Activated CD4-positive, alpha-beta memory T cell treated with anti-CD3 and anti-CD28 coated beads for 36 hours (primary cell): ENCODE data around the gene MICAL3. TPM values are rescaled to one million over a fixed set of nuclear protein-coding genes. Genes with fewer than 3 reads are reported as not detected.

Experiments
- CTCF ChIA-PET: fragments of 350-600 bp; sonication (Branson Sonifier 250); formaldehyde crosslinking; loops from one replicate; lab custom pipeline; 2021; ENCODE audit warnings: antibody characterized with exemption, inconsistent platforms; lab: Charles Lee
- POLR2A ChIA-PET: fragments of 350-600 bp; sonication (Branson Sonifier 250); formaldehyde crosslinking; loops from one replicate; lab custom pipeline; 2021; ENCODE audit warnings: antibody characterized with exemption; lab: Charles Lee
- DNase-seq: peaks from one replicate; pipeline ENCODE4 v3.0.0-alpha.2; 2020
- H3K27ac Mint-ChIP-seq: one replicate; pipeline ENCODE4 v1.8.0; 2021; ENCODE audit warnings: mixed read lengths
- H3K27me3 Mint-ChIP-seq: one replicate; pipeline ENCODE4 v1.8.0; 2021; ENCODE audit warnings: mixed read lengths
- H3K36me3 Mint-ChIP-seq: one replicate; pipeline ENCODE4 v1.8.0; 2021; ENCODE audit warnings: mixed read lengths
- H3K4me1 Mint-ChIP-seq: one replicate; pipeline ENCODE4 v1.8.0; 2021; ENCODE audit warnings: low read depth, mixed read lengths
- H3K4me3 Mint-ChIP-seq: one replicate; pipeline ENCODE4 v1.8.0; 2021; ENCODE audit warnings: mild to moderate bottlenecking, mixed read lengths
- H3K9me3 Mint-ChIP-seq: one replicate; pipeline ENCODE4 v1.8.0; 2021; ENCODE audit warnings: mixed read lengths
- intact Hi-C: fragments of 100-400 bp; cut with micrococcal nuclease; formaldehyde crosslinking; loops from one replicate; pipeline ENCODE4 v1.15.1; 2023
- total RNA-seq, 2 experiments: library from RNA; stranded (reverse); gene quantifications; one replicate each; pipeline ENCODE4 v1.2.3, GENCODE V29; 2021

MICAL3 gene
- total RNA-seq, 2 experiments from 2014 or later: 29.7 to 37.2 TPM

DNA sequence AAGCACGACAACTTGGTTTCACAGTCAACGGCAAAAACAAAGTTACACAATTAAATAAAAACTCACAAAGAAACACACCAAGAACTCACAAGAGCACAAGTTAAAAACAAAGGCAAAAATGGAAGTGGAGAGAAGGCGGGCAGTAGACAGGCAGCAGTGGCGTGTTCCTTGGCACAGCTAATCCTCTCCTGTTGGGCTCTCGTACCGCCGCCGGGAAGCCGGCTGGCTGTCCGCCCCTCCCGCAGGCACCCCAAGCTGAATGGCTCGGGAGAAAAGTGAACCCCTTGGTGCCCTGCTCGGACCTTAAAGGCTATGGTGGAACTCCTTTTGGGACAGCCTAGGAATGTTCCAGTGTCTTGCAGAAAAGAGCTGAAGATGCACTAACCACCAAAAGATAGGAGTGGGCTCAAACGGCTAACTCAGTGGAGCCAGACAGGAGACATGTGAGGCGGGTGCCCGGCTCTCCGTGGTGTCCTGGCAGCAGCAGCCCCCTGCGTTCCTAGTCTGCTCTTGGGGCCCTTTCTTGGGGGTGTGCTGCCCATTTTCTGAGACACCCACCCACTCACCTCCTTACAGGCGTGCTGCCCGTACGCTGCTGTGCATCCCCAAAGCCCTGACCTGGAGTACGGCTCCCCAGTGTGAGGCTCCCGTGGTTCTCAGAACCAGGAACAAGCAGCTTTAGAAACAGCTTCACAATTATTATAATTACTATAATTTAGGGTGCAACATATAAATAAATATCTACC, 164.0 kb downstream of the MICAL3 start:
- peaks cover 8% of the 10 kb centered on the region for H3K36me3 Mint-ChIP-seq
- H3K4me3 Mint-ChIP-seq: no peak overlapping the region
- CTCF ChIA-PET: interaction anchor here (0.6 kb wide), 1 partner anchor 203 kb away, joined by 5 read pairs; no protein-coding TSS in a partner anchor
- H3K9me3 Mint-ChIP-seq: no peaks in the 10 kb centered on the region
- POLR2A ChIA-PET: no interaction called here
- no peaks in the 10 kb centered on the region for H3K4me1 Mint-ChIP-seq
- intact Hi-C loops: no loop called here
- H3K27ac Mint-ChIP-seq: no peak overlapping the region
- DNase-seq: no peak
- no peaks in the 10 kb centered on the region for H3K27me3 Mint-ChIP-seq

DNA sequence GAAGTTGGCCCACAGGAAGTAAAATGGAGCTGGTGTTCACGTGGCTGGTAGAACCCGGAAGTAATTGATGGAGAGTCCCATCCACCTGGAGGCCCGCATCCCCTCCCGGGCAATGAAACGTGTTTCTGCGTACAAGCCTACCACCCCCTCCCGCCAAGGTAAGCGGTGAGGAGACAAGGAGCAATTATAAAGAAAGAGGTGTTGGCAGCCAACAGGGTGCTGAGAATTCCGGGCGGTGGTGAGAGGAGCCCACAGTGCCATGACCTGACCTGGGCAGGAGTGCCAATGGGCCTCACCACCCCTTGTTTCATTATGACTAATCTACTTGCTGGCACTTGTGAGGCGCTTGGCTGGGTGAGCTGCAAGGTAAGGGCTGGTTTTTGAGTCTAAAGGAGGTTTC, 166.3 kb downstream of the MICAL3 start:
- intact Hi-C loops: no loop called here
- Mint-ChIP-seq H3K27me3 (no peaks in the 10 kb centered on the region), H3K4me1 (no peaks in the 10 kb centered on the region), H3K27ac (no peak overlapping the region), H3K9me3 (no peaks in the 10 kb centered on the region), H3K36me3 (peaks cover 5% of the 10 kb centered on the region), H3K4me3 (no peak overlapping the region)
- ChIA-PET POLR2A (no interaction called here), CTCF (no interaction called here)
- DNase-seq: no peak

DNA sequence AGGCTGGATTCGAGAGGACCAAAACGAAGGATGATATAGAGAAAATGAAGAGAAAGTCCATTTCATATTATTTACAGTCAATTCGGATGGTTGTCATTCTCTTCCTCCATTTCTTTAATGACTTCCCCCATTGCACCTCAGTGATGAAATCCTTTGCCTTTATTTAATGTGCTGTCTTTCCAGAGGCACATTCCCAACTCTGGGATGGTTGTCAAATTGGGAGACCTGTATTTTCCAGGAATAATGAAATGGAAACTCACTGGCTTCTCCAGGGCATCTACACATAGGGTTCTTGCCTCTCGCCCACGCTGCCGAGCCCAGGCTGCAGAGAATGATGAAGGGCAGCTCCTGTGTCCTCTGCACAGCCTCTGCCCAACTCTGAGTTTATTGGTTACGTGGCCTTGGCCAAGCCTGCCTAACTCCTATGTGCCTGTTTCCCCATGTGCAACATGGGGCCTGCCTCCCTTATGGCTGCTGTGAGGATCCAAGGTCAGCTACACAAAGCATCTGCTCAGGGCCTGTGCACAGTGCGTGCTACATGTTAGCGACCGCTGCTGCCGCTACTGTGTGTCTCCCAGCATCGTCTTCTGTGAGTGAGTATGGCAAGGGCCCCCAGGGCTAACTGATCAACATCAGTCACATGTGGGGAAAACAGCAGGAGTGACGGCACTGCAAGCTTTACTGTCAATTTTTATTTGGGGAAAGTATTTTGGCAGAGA, 168.6 kb downstream of the MICAL3 start:
- H3K9me3 Mint-ChIP-seq: no peaks in the 10 kb centered on the region
- ChIA-PET CTCF (interaction anchor here (2.2 kb wide), 1 partner anchor 220 kb away, joined by 6 read pairs; no protein-coding TSS in a partner anchor), POLR2A (no interaction called here)
- no peak overlapping the region for H3K27ac Mint-ChIP-seq
- H3K36me3 Mint-ChIP-seq: peaks cover 7% of the 10 kb centered on the region
- intact Hi-C loops: no loop called here
- H3K27me3 Mint-ChIP-seq: no peaks in the 10 kb centered on the region
- H3K4me3 Mint-ChIP-seq: no peak overlapping the region
- no peak for DNase-seq
- H3K4me1 Mint-ChIP-seq: no peaks in the 10 kb centered on the region

DNA sequence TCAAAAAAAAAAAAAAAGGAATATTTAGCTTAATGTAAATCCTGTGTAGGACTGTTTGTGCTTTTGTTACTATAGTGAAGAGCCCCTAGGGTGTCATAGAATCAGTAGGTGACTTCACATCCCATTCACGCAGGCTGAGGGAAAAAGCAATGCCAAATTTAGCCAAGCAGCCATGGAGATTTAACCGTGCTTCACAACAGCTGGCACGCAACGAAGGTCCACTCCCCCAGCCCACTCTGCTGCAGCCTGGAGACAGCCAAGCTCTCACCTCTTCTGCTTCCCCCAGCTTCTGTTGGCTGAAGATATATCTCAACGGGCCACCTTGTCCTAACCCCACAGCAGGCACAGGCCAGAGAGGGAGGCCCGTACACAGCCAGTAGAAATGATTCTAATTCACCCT, 171.3 kb downstream of the MICAL3 start:
- POLR2A ChIA-PET: no interaction called here
- Mint-ChIP-seq H3K9me3 (no peaks in the 10 kb centered on the region), H3K27ac (no peak overlapping the region), H3K27me3 (no peaks in the 10 kb centered on the region), H3K4me3 (no peak overlapping the region), H3K36me3 (peaks cover 2% of the 10 kb centered on the region), H3K4me1 (no peaks in the 10 kb centered on the region)
- CTCF ChIA-PET: no interaction called here
- no peak for DNase-seq
- intact Hi-C loops: no loop called here

DNA sequence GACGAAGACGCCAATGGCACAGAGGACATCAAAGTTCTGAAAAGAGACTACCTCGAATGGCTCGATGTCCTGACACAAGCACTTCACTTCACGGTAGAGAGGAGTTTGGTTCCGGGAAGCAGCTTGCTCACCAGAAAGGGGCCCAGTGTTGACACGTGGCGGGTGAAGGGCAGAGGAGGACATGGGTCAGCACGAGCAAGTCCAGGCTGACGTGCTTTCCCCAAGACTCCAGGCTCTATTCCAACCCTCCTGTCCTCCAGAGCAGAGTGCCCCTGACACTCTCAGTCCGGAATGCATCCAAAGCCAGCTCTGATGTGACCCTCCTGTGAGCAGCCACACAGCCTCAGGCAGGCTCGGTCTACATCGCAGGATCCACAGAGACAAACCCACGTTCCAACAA, 172.6 kb downstream of the MICAL3 start:
- CTCF ChIA-PET: no interaction called here
- Mint-ChIP-seq H3K4me3 (no peak overlapping the region), H3K4me1 (no peaks in the 10 kb centered on the region), H3K27ac (no peak overlapping the region), H3K36me3 (peaks cover 2% of the 10 kb centered on the region), H3K27me3 (no peaks in the 10 kb centered on the region), H3K9me3 (no peaks in the 10 kb centered on the region)
- no peak for DNase-seq
- POLR2A ChIA-PET: no interaction called here
- intact Hi-C loops: no loop called here

DNA sequence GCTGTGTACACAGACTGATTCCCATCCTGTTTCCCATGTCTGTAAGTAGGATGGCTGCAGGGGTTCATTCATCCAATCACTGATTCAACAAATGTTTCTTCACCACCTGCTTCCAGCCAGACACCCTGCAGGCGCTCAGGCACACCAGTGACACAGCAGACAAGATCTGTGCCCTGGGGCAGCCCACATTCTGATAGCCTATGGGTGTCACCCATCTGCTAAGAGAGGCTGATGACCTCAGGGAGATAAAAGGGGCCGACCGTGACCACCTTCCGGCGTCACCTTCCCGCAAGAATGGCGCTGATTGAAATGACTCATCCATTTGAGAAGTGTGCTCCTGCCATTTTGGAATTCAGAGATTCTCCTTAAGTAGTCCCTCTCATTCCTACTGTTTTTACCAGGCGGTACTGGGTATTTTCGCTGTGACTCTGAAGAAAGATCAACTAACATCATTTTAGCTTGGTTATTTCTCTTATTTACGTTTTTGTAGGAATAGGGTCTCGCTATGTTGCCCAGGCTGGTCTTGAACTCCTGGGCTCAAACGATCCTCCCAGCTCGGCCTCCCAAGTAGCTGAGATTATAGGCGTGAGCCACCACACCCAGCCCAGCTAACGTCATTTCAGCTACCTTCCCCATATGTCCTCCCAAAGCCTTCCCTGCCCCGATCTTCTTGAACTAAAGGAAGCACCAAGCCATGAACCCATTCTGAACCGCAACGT, 176.8 kb downstream of the MICAL3 start:
- intact Hi-C loops: no loop called here
- H3K9me3 Mint-ChIP-seq: no peaks in the 10 kb centered on the region
- CTCF ChIA-PET: no interaction called here

DNA sequence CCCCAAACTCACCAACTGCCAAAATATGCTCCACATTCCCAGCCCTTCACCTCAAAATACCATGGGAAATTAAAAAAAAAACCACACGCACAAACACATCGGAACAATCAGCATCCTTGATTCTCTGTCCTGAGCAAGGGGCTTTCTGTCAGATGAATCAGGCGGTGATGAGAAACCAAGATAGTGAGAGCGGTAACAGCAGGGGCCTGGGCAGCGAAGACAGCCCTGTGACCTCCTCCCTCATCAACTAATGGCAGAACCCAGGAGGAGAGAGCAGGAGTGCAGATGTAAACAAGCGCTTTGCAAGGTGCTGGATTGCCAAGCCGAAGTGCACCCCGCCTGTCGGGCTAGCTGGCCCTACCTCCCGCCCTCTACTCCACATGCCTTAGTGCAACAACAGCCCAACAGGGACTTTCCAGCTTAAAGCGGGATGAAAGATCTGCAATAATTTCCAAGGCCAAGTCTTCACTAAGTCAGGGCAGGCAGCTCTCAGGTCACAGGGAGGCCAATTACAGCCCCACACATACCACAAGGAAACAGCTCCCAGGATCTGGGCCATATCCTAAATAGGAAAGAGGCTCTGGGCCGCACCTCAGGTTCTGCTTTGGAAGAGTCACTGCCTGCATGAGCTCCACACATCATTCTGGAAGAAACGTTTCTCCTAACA, 177.9 kb downstream of the MICAL3 start:
- ChIA-PET POLR2A (no interaction called here), CTCF (interaction anchor here (0.9 to 1.2 kb wide), 2 partner anchors 17 to 230 kb away, joined by 3 to 4 read pairs; no protein-coding TSS in a partner anchor)
- H3K9me3 Mint-ChIP-seq: no peaks in the 10 kb centered on the region
- DNase-seq: no peak
- no peaks in the 10 kb centered on the region for H3K27me3 Mint-ChIP-seq
- H3K4me1 Mint-ChIP-seq: peaks cover 10% of the 10 kb centered on the region
- H3K4me3 Mint-ChIP-seq: no peak overlapping the region
- H3K36me3 Mint-ChIP-seq: peaks cover 3% of the 10 kb centered on the region
- no peak overlapping the region for H3K27ac Mint-ChIP-seq
- intact Hi-C loops: no loop called here

More for the DNA sequence above, 176.8 kb downstream of the MICAL3 start:
- POLR2A ChIA-PET: no interaction called here
- no peaks in the 10 kb centered on the region for H3K27me3 Mint-ChIP-seq
- H3K4me3 Mint-ChIP-seq: no peak overlapping the region
- DNase-seq: no peak
- H3K27ac Mint-ChIP-seq: no peak overlapping the region
- H3K4me1 Mint-ChIP-seq: peaks cover 5% of the 10 kb centered on the region
- peaks cover 5% of the 10 kb centered on the region for H3K36me3 Mint-ChIP-seq

DNA sequence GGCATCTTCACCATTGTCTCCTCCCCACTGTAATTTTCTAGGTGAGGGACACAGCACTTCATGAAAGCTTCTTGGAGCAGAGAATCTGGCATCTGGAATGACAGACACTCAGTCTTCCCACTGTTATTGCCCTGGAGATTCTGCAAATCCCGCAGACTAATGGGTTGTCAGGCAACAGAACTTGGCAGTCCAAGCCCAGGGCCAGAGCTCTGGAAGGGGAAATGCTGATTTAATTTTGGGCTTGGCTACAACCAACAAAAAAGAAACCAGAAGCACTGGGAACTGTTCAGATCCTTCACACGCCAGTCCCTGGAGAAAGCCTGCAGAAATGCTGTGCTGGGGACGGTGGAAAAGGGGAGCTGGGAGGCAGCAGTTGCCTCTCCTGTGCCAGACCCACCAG, 178.6 kb downstream of the MICAL3 start:
- no peak overlapping the region for H3K27ac Mint-ChIP-seq
- H3K36me3 Mint-ChIP-seq: peaks cover 5% of the 10 kb centered on the region
- H3K4me1 Mint-ChIP-seq: peaks cover 10% of the 10 kb centered on the region
- H3K27me3 Mint-ChIP-seq: no peaks in the 10 kb centered on the region
- intact Hi-C loops: no loop called here
- H3K4me3 Mint-ChIP-seq: no peak overlapping the region
- H3K9me3 Mint-ChIP-seq: no peaks in the 10 kb centered on the region
- ChIA-PET CTCF (interaction anchor here (0.9 to 1.2 kb wide), 3 partner anchors 16 to 231 kb away, joined by 3 to 4 read pairs (median 3); no protein-coding TSS in a partner anchor), POLR2A (no interaction called here)
- DNase-seq: no peak

DNA sequence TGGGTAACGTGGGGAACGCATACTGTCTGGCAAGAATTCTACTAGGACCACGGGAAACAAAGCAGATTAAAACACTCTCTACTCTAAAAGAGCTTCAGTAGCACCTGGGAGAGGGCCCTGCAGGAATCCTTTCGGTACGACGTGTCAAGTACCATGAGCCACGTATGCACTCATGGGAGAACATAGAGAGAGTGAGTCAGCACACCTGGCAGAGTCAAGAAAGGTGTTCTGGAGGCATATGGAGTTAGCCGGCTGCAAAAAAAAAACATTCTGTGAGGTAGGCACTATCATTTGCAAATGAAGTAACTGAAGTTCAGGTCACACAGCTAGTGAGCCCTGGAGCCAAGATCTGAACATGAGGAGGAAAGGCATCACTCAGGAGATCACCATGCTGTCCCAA, 179.0 kb downstream of the MICAL3 start:
- Mint-ChIP-seq H3K4me1 (peaks cover 10% of the 10 kb centered on the region), H3K27ac (no peak overlapping the region), H3K27me3 (no peaks in the 10 kb centered on the region), H3K9me3 (no peaks in the 10 kb centered on the region), H3K4me3 (no peak overlapping the region), H3K36me3 (peaks cover 5% of the 10 kb centered on the region)
- DNase-seq: no peak
- CTCF ChIA-PET: interaction anchor here (0.8 to 1.2 kb wide), 3 partner anchors 15 to 231 kb away, joined by 3 to 4 read pairs (median 3); no protein-coding TSS in a partner anchor
- intact Hi-C loops: no loop called here
- POLR2A ChIA-PET: no interaction called here

DNA sequence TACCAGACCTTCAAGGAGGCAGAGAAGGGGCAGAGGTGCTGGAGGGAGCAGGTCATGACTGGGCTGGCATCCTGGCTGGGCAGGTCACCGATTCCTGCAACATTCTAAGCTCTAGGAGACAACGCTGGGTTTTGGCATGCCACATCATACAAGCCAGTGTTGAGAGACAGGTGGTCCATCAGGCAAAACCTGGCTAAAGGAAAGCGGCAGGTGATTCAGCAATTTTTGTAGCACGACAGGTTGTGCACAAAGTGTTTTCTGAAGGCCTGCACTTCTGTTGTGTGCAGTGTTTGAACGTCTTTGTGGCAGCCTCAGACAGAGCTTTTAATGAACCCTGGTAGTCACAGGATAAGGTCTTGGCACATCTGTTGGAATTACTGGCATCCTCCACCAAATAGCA, 180.2 kb downstream of the MICAL3 start:
- CTCF ChIA-PET: interaction anchor here (1.0 kb wide), 1 partner anchor 232 kb away, joined by 3 read pairs; no protein-coding TSS in a partner anchor
- no peak overlapping the region for H3K27ac Mint-ChIP-seq
- intact Hi-C loops: no loop called here
- H3K9me3 Mint-ChIP-seq: no peaks in the 10 kb centered on the region
- peaks cover 5% of the 10 kb centered on the region for H3K36me3 Mint-ChIP-seq
- no peaks in the 10 kb centered on the region for H3K27me3 Mint-ChIP-seq
- DNase-seq: no peak
- no peak overlapping the region for H3K4me3 Mint-ChIP-seq
- POLR2A ChIA-PET: no interaction called here
- peaks cover 10% of the 10 kb centered on the region for H3K4me1 Mint-ChIP-seq

DNA sequence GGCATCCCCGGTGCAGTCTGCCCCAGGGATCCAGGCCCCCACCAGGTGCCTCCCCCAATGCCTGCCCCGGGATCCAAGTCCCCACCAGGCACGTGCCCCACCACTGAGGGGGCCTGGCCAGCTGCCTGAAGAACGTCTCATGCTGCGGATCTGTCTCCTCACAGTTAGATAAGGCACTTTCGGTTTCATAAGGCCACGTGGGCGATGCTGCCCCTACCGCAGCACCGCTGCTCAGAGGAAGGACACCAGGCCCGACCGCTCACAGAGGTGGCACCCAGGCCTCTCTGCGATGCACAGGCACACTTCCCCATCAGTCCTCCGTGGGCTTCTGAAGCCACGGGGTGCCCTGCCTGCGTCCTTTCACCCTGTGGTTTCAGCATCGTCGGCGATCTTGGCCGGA, 182.0 kb downstream of the MICAL3 start:
- Mint-ChIP-seq H3K27me3 (no peaks in the 10 kb centered on the region), H3K27ac (no peak overlapping the region), H3K4me1 (peaks cover 10% of the 10 kb centered on the region), H3K9me3 (no peaks in the 10 kb centered on the region), H3K4me3 (no peak overlapping the region), H3K36me3 (peaks cover 5% of the 10 kb centered on the region)
- ChIA-PET CTCF (no interaction called here), POLR2A (no interaction called here)
- intact Hi-C loops: no loop called here
- peak; percentile 61 for DNase-seq
